Measurements from ENCODE around the gene CUX1.

The CUX1 gene

GRCh38 chr7:101998906-101999240 is 181.4 kb downstream of the CUX1 start:
- TF ChIP-seq SNAI2 (CRISPR knock-in tag; IDR thresholded peaks at IDR 0.05) (no peak), BACH2 (CRISPR knock-in tag; IDR thresholded peaks at IDR 0.05; ENCODE audit: borderline replicate concordance) (no peak), ZFP3 (CRISPR knock-in tag; IDR thresholded peaks at IDR 0.05) (no peak), ZNF8 (CRISPR knock-in tag; IDR thresholded peaks at IDR 0.05) (no peak), OSR1 (CRISPR knock-in tag; IDR thresholded peaks at IDR 0.05) (no peak), GLIS3 (CRISPR knock-in tag; IDR thresholded peaks at IDR 0.05) (no peak), CSDC2 (CRISPR knock-in tag; IDR thresholded peaks at IDR 0.05) (no peak), ZNF70 (CRISPR knock-in tag; IDR thresholded peaks at IDR 0.05) (no peak), ESRRG (CRISPR knock-in tag; IDR thresholded peaks at IDR 0.05) (no peak), ZFP30 (CRISPR knock-in tag; IDR thresholded peaks at IDR 0.05) (no peak), ARNTL (CRISPR knock-in tag; IDR thresholded peaks at IDR 0.05; ENCODE audit: borderline replicate concordance, low read depth) (no peak), TOX (CRISPR knock-in tag; IDR thresholded peaks at IDR 0.05; ENCODE audit: borderline replicate concordance) (no peak), RARB (CRISPR knock-in tag; IDR thresholded peaks at IDR 0.05) (no peak), PPARA (CRISPR knock-in tag; IDR thresholded peaks at IDR 0.05; ENCODE audit: borderline replicate concordance) (no peak)
- TF ChIP-seq, protein P1, sequence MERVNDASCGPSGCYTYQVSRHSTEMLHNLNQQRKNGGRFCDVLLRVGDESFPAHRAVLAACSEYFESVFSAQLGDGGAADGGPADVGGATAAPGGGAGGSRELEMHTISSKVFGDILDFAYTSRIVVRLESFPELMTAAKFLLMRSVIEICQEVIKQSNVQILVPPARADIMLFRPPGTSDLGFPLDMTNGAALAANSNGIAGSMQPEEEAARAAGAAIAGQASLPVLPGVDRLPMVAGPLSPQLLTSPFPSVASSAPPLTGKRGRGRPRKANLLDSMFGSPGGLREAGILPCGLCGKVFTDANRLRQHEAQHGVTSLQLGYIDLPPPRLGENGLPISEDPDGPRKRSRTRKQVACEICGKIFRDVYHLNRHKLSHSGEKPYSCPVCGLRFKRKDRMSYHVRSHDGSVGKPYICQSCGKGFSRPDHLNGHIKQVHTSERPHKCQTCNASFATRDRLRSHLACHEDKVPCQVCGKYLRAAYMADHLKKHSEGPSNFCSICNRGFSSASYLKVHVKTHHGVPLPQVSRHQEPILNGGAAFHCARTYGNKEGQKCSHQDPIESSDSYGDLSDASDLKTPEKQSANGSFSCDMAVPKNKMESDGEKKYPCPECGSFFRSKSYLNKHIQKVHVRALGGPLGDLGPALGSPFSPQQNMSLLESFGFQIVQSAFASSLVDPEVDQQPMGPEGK (CRISPR knock-in tag; IDR thresholded peaks at IDR 0.05; ENCODE audit: borderline replicate concordance) = no peak
- TF ChIP-seq, protein P2, sequence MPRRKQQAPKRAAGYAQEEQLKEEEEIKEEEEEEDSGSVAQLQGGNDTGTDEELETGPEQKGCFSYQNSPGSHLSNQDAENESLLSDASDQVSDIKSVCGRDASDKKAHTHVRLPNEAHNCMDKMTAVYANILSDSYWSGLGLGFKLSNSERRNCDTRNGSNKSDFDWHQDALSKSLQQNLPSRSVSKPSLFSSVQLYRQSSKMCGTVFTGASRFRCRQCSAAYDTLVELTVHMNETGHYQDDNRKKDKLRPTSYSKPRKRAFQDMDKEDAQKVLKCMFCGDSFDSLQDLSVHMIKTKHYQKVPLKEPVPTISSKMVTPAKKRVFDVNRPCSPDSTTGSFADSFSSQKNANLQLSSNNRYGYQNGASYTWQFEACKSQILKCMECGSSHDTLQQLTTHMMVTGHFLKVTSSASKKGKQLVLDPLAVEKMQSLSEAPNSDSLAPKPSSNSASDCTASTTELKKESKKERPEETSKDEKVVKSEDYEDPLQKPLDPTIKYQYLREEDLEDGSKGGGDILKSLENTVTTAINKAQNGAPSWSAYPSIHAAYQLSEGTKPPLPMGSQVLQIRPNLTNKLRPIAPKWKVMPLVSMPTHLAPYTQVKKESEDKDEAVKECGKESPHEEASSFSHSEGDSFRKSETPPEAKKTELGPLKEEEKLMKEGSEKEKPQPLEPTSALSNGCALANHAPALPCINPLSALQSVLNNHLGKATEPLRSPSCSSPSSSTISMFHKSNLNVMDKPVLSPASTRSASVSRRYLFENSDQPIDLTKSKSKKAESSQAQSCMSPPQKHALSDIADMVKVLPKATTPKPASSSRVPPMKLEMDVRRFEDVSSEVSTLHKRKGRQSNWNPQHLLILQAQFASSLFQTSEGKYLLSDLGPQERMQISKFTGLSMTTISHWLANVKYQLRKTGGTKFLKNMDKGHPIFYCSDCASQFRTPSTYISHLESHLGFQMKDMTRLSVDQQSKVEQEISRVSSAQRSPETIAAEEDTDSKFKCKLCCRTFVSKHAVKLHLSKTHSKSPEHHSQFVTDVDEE (CRISPR knock-in tag; IDR thresholded peaks at IDR 0.05) = no peak
- TF ChIP-seq, protein P3, sequence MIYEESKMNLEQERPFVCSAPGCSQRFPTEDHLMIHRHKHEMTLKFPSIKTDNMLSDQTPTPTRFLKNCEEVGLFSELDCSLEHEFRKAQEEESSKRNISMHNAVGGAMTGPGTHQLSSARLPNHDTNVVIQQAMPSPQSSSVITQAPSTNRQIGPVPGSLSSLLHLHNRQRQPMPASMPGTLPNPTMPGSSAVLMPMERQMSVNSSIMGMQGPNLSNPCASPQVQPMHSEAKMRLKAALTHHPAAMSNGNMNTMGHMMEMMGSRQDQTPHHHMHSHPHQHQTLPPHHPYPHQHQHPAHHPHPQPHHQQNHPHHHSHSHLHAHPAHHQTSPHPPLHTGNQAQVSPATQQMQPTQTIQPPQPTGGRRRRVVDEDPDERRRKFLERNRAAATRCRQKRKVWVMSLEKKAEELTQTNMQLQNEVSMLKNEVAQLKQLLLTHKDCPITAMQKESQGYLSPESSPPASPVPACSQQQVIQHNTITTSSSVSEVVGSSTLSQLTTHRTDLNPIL (CRISPR knock-in tag; IDR thresholded peaks at IDR 0.05; ENCODE audit: low read depth) = no peak
- TF ChIP-seq, protein P4, sequence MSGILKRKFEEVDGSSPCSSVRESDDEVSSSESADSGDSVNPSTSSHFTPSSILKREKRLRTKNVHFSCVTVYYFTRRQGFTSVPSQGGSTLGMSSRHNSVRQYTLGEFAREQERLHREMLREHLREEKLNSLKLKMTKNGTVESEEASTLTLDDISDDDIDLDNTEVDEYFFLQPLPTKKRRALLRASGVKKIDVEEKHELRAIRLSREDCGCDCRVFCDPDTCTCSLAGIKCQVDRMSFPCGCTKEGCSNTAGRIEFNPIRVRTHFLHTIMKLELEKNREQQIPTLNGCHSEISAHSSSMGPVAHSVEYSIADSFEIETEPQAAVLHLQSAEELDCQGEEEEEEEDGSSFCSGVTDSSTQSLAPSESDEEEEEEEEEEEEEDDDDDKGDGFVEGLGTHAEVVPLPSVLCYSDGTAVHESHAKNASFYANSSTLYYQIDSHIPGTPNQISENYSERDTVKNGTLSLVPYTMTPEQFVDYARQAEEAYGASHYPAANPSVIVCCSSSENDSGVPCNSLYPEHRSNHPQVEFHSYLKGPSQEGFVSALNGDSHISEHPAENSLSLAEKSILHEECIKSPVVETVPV (CRISPR knock-in tag; IDR thresholded peaks at IDR 0.05) = no peak
- peak; percentile 31 for ATAC-seq

DNA sequence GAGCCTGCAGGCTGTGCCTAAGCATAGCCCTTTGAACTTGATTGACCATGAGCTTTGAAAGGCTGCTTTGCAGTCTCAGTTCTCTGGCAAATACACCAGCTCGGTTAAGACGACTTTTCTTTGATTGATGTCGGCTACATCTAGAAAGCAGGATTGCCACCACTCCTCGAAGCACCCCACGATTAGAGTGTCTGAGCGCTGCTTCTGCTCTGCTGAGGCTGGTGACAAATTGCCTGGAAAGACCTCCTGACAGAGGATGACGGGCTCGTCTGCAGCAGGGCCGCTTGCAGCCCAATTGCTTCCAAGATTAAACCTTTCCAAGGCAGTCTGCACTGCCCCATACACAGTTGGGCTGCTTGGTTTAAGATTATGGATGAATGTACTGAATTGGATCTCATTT is 182.0 kb downstream of the CUX1 start:
- ATAC-seq = no peak
- TF ChIP-seq ZC3H10 (CRISPR knock-in tag; IDR thresholded peaks at IDR 0.05) = no peak
- TF ChIP-seq RARB (CRISPR knock-in tag; IDR thresholded peaks at IDR 0.05) = no peak
- TF ChIP-seq ZNF565 (CRISPR knock-in tag; conservative IDR thresholded peaks at IDR 0.05; ENCODE audit: low read depth) = no peak
- no peak for TF ChIP-seq PPARA (CRISPR knock-in tag; IDR thresholded peaks at IDR 0.05; ENCODE audit: borderline replicate concordance)
- TF ChIP-seq POU6F1 (CRISPR knock-in tag; IDR thresholded peaks at IDR 0.05; ENCODE audit: borderline replicate concordance, low read depth) = no peak
- TF ChIP-seq GLIS3 (CRISPR knock-in tag; IDR thresholded peaks at IDR 0.05) = no peak
- TF ChIP-seq ARNTL (CRISPR knock-in tag; IDR thresholded peaks at IDR 0.05; ENCODE audit: borderline replicate concordance, low read depth) = no peak
- TF ChIP-seq TCF4 (CRISPR knock-in tag; IDR thresholded peaks at IDR 0.05; ENCODE audit: borderline replicate concordance) = no peak
- no peak for TF ChIP-seq ZNF70 (CRISPR knock-in tag; IDR thresholded peaks at IDR 0.05)
- TF ChIP-seq SNAI2 (CRISPR knock-in tag; IDR thresholded peaks at IDR 0.05) = no peak
- TF ChIP-seq ZNF8 (CRISPR knock-in tag; IDR thresholded peaks at IDR 0.05) = no peak
- TF ChIP-seq ZFP30 (CRISPR knock-in tag; IDR thresholded peaks at IDR 0.05) = no peak
- TF ChIP-seq, protein P4 (CRISPR knock-in tag; IDR thresholded peaks at IDR 0.05) = no peak

Measured in SK-N-SH treated with all-trans-retinoic acid at 6 μM for 48 hours (cell line).